K562 (cell line): ENCODE measurements around the gene GPR142. TPM values are rescaled to one million over a fixed set of nuclear protein-coding genes. Genes with fewer than 3 reads are reported as not detected.

Source experiments
- C11orf30 ChIP-seq: fragments of 450-650 bp; IDR thresholded peaks from 2 replicates; pipeline ENCODE4 v1.6.1; 2016; ENCODE audit warnings: low read depth, mild to moderate bottlenecking
- E2F1 ChIP-seq: sonication (generic); formaldehyde crosslinking; IDR thresholded peaks from 2 replicates; pipeline ENCODE4 v1.8.1; 2023; ENCODE audit warnings: mild to moderate bottlenecking, missing genetic modification reagents, moderate library complexity
- EGR1 ChIP-seq: fragments of 450-650 bp; conservative IDR thresholded peaks from 2 replicates; pipeline ENCODE4 v1.6.1; 2017; ENCODE audit warnings: mild to moderate bottlenecking
- HDAC3 ChIP-seq: fragments of 450-650 bp; IDR thresholded peaks from 2 replicates; pipeline ENCODE4 v1.6.1; 2018; ENCODE audit warnings: borderline replicate concordance, mild to moderate bottlenecking, moderate library complexity; ENCODE audit not compliant: partially characterized antibody
- HNRNPH1 ChIP-seq: fragments of 200-400 bp; formaldehyde crosslinking; optimal IDR thresholded peaks from 2 replicates; pipeline ENCODE3; 2017; ENCODE audit warnings: low read depth, mild to moderate bottlenecking, low read length, moderate library complexity
- IRF9 ChIP-seq: fragments of 450-650 bp; IDR thresholded peaks from 2 replicates; pipeline ENCODE4 v1.6.1; 2016; ENCODE audit warnings: missing biosample characterization, missing genetic modification characterization
- KAT2B ChIP-seq: IDR thresholded peaks from one replicate; pipeline ENCODE4 v1.6.1; 2012; ENCODE audit warnings: low read depth, mild to moderate bottlenecking, control low read depth, inconsistent platforms, low read length, moderate library complexity
- POLR2AphosphoS2 ChIP-seq: IDR thresholded peaks from 2 replicates; pipeline ENCODE4 v1.6.1; 2012; ENCODE audit warnings: low read length, improper control_type of control experiment
- RBM39 ChIP-seq: fragments of 200-400 bp; formaldehyde crosslinking; optimal IDR thresholded peaks from 2 replicates; pipeline ENCODE3; 2018; ENCODE audit warnings: low read depth, low read length
- SAFB2 ChIP-seq: fragments of 200-400 bp; formaldehyde crosslinking; IDR thresholded peaks from 2 replicates; pipeline ENCODE4 v1.6.1; 2018; ENCODE audit warnings: borderline replicate concordance, low read length, low read depth, moderate library complexity; ENCODE audit not compliant: severe bottlenecking
- TCF3 ChIP-seq: sonication (generic); formaldehyde crosslinking; IDR thresholded peaks from 2 replicates; pipeline ENCODE4 v1.4.0; 2020; ENCODE audit warnings: mild to moderate bottlenecking, missing genetic modification reagents
- ZNF140 ChIP-seq: fragments of 250-450 bp; sonication (Bioruptor Pico); IDR thresholded peaks from 2 replicates; pipeline ENCODE4 v1.8.0; 2021; ENCODE audit warnings: moderate library complexity, mild to moderate bottlenecking, inconsistent platforms
- ZNF274 ChIP-seq: IDR thresholded peaks from 2 replicates; pipeline ENCODE4 v1.6.1; 2011; ENCODE audit warnings: low read depth, mild to moderate bottlenecking, low read length, moderate library complexity, borderline replicate concordance
- ZNF561 ChIP-seq: fragments of 450-650 bp; formaldehyde crosslinking; conservative IDR thresholded peaks from 2 replicates; pipeline ENCODE4 v1.4.0; 2020; ENCODE audit warnings: mild to moderate bottlenecking, moderate library complexity
- ZNF589 ChIP-seq: fragments of 200-800 bp; sonication (Bioruptor generic); IDR thresholded peaks from 2 replicates; pipeline ENCODE4 v1.6.1; 2016; ENCODE audit warnings: low read depth, missing genetic modification characterization, missing compliant biosample characterization
- ZNF696 ChIP-seq: fragments of 250-450 bp; sonication (Bioruptor Pico); conservative IDR thresholded peaks from 2 replicates; pipeline ENCODE4 v1.4.0; 2020; ENCODE audit warnings: mild to moderate bottlenecking, moderate library complexity
- ZNF717 ChIP-seq: fragments of 250-450 bp; sonication (Bioruptor Pico); IDR thresholded peaks from 2 replicates; pipeline ENCODE4 v1.5.0; 2021
- polyA plus RNA-seq, 8 experiments: library from polyadenylated mRNA; depleted of rRNA in 4 of 8; stranded (reverse) in 5 of 8; unstranded in 3 of 8; fragments of >200 nt; fragmentation: Nextera tagmentation in 2 of 8; fragmentation: Illumina TruSeq in 1 of 8; extraction: Ambion mirVana in 2 of 8; extraction: Trizol in 1 of 8; gene quantifications; 2 replicates each; pipeline versions ENCODE4 v1.2.1 to v1.2.3, GENCODE V29; 2011 to 2014; ENCODE audit warnings: inconsistent platforms in 1 of 8, missing spikeins in 1 of 8
- total RNA-seq, 7 experiments: library from RNA; depleted of rRNA in 6 of 7; stranded (reverse); fragments of >200 nt in 6 of 7; fragmentation: Illumina TruSeq in 2 of 7; extraction: Trizol in 2 of 7; gene quantifications; 2 replicates each; pipeline versions ENCODE4 v1.2.1 to v1.2.3, GENCODE V29; 2011 to 2021; ENCODE audit warnings: low replicate concordance in 1 of 7
- TF ChIP-seq, protein P1 (sequence below): fragments of 450-650 bp; IDR thresholded peaks from 2 replicates; pipeline ENCODE4 v1.6.1; 2014; ENCODE audit warnings: low read depth, mild to moderate bottlenecking, moderate library complexity, borderline replicate concordance
- TF ChIP-seq, protein P2 (sequence below), 3 experiments: IDR thresholded peaks in 2 of 3; conservative IDR thresholded peaks in 1 of 3; 2 replicates each; pipeline ENCODE4 v1.5.1; 2011 to 2012; ENCODE audit warnings: low read length in 3 of 3, mild to moderate bottlenecking in 3 of 3, control low read depth in 2 of 3, improper control_type of control experiment in 1 of 3, inconsistent platforms in 1 of 3, low read depth in 1 of 3, mixed read lengths in 1 of 3, moderate library complexity in 1 of 3; ENCODE audit not compliant: insufficient read depth in 2 of 3
- TF ChIP-seq, protein P3 (sequence below): fragments of 250-450 bp; sonication (Bioruptor Pico); IDR thresholded peaks from 2 replicates; pipeline ENCODE4 v1.6.1; 2021; ENCODE audit warnings: mild to moderate bottlenecking

GPR142 gene
- total and polyA plus RNA-seq, 9 of the 15 experiments (the other 6 are each of a cell fraction or from before 2014, with no cell fraction given) = not detected

DNA sequence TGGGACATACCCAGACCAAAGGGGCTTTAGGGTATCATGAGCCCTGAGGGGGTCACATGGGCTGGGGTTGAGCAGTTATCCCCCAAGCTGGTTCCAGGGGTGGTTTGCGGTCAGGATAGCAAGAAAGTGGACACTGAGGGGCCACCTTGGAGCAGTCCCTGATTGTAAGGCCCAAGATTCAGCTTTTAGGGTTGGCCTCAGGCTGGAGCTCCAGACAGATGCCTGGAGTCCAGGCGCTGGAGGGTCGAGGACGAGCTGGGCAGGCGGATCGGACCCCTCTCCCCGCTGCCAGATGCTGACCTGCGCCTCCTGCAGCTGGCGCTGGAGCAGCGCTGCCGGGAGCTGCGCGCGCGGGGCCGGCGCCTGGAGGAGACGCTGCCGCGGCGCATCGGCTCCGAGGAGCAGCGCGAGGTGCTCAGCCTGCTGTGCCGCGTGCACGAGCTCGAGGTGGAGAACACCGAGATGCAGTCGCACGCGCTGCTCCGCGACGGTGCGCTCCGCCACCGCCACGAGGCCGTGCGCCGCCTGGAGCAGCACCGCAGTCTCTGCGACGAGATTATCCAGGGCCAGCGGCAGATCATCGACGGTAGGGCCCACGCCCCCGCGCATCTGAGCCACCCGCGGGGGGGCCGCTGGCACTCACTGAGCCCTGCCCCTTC, 15.6 kb upstream of the GPR142 start (continued):
- TF ChIP-seq, protein P1, sequence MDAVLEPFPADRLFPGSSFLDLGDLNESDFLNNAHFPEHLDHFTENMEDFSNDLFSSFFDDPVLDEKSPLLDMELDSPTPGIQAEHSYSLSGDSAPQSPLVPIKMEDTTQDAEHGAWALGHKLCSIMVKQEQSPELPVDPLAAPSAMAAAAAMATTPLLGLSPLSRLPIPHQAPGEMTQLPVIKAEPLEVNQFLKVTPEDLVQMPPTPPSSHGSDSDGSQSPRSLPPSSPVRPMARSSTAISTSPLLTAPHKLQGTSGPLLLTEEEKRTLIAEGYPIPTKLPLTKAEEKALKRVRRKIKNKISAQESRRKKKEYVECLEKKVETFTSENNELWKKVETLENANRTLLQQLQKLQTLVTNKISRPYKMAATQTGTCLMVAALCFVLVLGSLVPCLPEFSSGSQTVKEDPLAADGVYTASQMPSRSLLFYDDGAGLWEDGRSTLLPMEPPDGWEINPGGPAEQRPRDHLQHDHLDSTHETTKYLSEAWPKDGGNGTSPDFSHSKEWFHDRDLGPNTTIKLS = no peak
- TF ChIP-seq C11orf30 = no peak
- no peak for TF ChIP-seq ZNF589 (CRISPR knock-in tag)
- TF ChIP-seq, protein P2, sequence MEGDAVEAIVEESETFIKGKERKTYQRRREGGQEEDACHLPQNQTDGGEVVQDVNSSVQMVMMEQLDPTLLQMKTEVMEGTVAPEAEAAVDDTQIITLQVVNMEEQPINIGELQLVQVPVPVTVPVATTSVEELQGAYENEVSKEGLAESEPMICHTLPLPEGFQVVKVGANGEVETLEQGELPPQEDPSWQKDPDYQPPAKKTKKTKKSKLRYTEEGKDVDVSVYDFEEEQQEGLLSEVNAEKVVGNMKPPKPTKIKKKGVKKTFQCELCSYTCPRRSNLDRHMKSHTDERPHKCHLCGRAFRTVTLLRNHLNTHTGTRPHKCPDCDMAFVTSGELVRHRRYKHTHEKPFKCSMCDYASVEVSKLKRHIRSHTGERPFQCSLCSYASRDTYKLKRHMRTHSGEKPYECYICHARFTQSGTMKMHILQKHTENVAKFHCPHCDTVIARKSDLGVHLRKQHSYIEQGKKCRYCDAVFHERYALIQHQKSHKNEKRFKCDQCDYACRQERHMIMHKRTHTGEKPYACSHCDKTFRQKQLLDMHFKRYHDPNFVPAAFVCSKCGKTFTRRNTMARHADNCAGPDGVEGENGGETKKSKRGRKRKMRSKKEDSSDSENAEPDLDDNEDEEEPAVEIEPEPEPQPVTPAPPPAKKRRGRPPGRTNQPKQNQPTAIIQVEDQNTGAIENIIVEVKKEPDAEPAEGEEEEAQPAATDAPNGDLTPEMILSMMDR (IDR thresholded peaks at IDR 0.05 in 2 of 3, conservative IDR thresholded peaks at IDR 0.05 in 1 of 3; ENCODE audit: insufficient read depth in 2 of 3, low read depth in 1 of 3, low read length in 3 of 3) = peak; percentile 14 to 62 (median 39); a peak in 2 of 6 replicates
- no peak for TF ChIP-seq KAT2B
- TF ChIP-seq ZNF717 = no peak
- TF ChIP-seq ZNF561 (CRISPR knock-in tag) = no peak
- no peak for TF ChIP-seq SAFB2
- TF ChIP-seq TCF3 (CRISPR knock-in tag) = no peak
- no peak for TF ChIP-seq IRF9 (tag)
- no peak for TF ChIP-seq E2F1
- TF ChIP-seq, protein P3, sequence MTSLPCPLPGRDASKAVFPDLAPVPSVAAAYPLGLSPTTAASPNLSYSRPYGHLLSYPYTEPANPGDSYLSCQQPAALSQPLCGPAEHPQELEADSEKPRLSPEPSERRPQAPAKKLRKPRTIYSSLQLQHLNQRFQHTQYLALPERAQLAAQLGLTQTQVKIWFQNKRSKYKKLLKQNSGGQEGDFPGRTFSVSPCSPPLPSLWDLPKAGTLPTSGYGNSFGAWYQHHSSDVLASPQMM = no peak
- no peak for TF ChIP-seq ZNF140 (CRISPR knock-in tag)
- TF ChIP-seq POLR2AphosphoS2 = no peak
- no peak for TF ChIP-seq ZNF274
- TF ChIP-seq ZNF696 (CRISPR knock-in tag) = no peak
- TF ChIP-seq HDAC3 = no peak
- TF ChIP-seq HNRNPH1 = no peak
- TF ChIP-seq EGR1 = peak; percentile 35
- no peak for TF ChIP-seq RBM39
